ENCODE data around the gene LUC7L2.
"Not testable (repeated sequence)": the region's sequence is repeated elsewhere in the genome, so short reads cannot be mapped to it uniquely, and the experiment has no call there.

Gene LUC7L2, protein sequence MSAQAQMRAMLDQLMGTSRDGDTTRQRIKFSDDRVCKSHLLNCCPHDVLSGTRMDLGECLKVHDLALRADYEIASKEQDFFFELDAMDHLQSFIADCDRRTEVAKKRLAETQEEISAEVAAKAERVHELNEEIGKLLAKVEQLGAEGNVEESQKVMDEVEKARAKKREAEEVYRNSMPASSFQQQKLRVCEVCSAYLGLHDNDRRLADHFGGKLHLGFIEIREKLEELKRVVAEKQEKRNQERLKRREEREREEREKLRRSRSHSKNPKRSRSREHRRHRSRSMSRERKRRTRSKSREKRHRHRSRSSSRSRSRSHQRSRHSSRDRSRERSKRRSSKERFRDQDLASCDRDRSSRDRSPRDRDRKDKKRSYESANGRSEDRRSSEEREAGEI

DNA sequence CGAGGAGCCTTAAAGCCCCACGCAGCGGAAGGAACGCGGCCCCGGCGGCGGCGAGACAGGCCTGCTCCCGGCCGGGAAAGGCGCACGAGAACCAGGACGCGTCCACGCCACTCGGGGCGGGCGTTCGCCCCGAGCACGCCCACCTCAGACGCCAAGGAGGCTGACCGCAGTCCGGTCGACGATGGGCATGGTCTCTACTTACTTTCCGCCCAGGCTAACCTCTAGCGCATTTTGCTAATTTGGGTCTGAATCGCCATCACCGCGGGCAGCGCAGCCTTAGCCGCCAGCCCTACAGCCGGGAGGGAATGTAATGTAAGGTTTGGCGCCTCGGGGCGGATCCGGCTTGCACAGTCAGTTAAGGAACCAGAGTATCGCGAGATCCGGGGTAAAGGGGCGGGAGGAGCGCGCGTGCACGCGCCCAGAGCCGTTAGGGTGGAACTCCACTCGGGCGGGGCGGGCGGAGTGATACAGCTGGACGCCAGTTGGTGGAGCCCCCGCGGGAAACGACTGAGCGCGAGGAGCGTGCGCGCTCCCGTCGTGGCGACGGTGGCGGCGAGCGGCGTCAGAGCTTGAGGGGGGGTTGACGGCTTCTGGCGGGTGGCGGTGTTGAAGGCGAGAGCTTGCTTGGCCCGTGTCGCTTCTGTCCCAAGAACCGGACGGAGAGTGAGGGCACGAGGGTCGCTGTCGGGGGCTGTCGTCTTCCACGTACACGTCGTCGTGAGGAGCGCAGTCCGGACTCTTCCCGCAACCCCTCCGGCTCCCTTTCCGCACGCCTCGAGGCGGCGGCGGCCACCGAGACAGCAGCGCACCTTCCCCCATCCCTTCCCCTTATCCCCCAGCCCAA is at the start of gene LUC7L2:
TSS of gene LUC7L2 (plus strand) at position 529 of the 844 bp plus-strand sequence. CDS start 368 bp downstream, outside the sequence.
- peak; percentile 100 for DNase-seq (ENCODE audit: low read depth in 2 of 2)

DNA sequence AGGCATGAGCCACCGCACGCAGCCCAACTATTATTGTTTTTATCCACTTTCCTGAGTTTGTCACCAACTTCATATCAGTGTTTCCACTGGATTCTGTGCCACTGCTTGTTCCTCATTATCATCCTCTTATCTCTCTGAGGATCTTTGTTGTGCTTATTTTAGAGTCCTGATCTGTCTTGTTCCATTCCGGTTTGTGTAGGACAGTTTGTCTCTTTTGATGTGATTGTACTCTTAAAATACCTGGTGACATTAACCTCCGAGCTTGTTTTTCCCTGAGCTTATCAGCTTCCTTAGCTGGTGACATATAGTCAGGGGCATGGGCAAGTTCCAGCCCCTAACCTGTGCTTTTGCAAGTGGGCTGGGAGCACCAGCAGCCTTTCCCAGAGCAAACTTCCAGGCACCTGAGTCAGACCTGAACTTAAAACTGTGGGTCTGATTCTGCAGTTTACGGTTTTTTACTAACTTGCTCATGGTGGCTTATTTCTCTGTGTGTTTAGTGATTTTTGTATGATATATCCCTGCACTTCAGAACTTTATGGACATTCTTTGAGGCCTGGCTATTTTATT is 41.7 kb upstream of the LUC7L2 start:
- DNase-seq (ENCODE audit: low read depth in 2 of 2), result no peak

DNA sequence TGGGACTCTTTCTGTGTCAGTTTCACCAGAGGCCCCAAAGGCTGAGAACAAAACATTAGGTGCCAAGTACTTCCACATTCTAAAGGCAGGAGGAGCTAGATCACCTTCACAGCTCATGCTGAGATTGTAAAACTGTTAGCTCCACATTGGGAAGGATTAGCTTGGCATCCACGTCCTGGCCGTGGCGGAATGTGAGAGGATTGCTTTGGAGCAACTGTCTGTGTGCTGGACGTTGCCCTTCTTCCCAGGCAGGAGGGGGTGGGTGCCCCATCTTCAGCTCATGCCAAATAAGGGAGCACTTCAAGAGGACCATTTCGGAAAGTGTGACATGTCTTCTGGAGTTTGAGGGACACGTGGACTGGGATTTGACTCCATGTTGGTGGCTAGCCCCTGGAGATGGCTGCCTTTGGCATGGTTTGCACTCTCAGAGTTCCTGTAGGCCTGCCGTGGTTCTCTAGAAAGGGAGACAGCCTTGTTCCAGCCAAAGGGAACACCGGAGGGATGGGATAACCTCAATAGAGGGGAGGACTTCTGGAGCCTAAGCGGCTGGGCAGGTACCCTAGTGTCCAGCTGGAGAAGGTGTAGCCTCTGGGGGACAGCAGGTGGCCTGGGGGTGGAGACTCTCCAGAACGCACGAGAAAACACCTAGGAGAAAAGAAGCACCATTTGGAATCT is 38.5 kb upstream of the LUC7L2 start:
- DNase-seq (ENCODE audit: low read depth in 2 of 2), result no peak

DNA sequence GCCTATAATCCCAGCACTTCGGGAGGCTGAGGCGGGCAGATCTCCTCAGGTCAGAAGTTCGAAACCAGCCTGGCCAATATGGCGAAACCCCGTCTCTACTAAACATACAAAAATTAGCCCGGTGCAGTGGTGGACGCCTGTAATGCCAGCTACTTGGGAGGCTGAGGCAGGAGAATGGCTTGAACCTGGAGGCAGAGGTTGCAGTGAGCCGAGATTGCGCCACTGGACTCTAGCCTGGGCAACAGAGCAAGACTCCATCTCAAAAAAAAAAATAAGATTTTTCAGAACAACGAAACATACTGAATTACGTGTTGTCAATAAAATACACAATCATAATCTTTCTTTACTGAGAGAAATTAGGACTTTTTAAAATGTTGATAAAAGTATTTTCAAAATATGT is 35.0 kb upstream of the LUC7L2 start:
- DNase-seq (ENCODE audit: low read depth in 2 of 2), result not testable (repeated sequence)

DNA sequence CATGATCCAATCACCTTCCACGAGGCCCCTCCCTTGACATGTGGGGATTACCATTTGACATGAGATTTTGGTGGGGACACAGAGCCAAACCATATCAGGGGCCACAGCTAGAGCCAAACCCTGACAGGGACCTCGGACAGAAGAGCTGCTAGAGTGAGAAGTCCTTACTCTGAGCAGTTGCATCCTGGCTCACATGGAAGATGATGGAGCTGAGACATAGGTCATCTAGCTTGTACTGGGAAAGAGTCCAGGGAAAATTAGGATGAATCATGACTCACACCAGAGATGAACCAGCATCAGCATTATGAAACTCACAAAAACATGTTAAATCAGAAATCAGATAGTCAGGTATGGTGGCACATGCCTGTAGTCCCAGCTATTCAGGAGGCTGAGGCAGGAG is 31.3 kb upstream of the LUC7L2 start:
- no peak for DNase-seq (ENCODE audit: low read depth in 2 of 2)

DNA sequence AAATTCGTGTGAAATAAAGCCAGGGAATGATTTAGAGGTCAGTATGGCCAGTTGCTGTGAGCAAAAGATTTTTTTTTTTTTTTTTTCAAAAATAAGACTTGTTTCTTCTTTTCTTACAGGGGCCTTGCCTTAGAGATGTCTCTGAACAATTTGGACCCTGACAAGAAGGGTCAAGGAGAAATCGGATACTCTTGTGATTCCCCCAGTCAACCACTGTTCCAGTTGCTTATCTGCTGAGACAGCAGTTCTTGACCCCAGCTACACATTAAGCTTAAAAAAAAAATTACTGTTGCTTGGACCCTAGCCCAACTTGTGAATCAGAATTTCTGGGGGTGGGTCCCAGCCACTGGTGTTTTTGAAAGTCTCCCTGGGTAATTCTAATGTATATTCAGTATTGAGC is 30.6 kb upstream of the LUC7L2 start:
- DNase-seq (ENCODE audit: low read depth in 2 of 2), result no peak

DNA sequence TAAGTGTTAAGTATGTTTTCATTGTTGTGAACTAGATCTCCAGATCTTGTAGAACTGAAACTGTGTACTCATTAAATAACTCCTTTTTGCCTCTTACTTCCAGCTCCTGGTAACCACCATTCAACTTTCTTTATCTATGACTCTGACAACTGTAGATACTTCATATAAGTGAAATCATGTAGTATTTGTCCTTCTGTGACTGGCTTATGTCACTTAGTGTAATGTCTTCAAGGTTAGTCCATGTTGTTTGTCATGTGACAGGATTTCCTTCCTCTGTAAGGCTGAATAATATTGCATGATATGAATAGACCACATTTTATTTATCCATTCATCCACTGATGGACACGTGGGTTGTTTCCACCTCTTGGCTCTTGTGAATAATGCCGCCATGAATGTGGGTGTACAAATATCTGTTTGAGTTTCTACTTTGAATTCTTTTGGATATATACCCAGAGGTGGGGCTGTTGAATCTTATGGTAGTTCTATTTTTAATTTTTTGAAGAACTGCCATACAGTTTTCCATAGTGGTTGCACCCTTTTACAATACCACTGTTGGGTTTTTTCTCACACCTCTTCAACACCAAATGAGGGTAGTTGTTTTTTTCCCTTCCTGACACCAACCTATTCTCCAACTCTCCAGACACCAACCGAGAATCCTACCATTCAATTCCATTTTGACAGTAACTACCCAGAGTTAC is 29.2 kb upstream of the LUC7L2 start:
- no peak for DNase-seq (ENCODE audit: low read depth in 2 of 2)

DNA sequence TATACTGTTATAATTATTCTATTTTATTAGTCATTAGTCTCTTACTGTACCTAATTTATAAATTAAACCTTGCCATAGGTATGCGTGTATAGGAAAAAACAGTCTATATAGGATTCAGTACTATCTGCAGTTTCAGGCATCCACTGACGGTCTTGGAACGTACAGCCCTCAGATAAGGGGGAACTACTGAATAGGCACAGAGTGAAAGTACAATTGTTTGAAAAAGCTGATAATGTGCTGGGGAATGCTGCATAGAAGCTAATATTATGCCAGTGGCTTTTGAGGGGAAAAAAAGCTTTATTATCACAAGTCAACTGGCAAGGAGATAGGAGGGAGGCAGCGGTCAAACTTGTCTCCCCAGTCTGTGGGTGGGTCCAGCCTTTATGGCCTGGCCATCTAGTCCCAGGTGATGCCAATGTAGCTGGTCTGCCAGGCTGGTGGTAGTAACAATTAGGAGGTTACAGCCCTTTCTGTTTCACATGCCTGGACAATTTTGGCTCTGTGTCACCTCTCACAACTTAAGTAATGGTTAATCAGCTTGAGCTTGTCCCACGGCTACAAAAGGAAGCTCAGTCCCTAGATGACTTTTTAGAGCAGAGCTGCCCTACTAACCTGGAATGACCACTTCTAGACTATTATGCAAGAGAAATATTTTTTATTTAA is 26.9 kb upstream of the LUC7L2 start:
- DNase-seq (ENCODE audit: low read depth in 2 of 2), result no peak

DNA sequence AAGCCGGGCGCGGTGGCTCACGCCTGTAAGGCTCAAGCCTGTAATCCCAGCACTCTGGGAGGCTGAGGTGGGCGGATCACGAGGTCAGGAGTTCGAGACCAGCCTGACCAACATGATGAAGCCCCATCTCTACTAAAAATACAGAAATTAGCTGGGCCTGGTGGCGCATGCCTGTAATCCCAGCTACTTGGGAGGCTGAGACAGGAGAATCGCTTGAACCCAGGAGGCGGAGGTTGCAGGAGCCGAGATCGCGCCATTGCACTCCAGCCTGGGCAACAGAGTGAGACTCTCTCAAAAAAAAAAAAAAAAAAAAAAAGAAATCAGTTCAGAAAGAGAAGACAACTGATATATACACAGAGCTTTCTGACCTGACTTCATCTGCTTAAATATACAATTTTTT is 26.3 kb upstream of the LUC7L2 start:
- not testable (repeated sequence) for DNase-seq (ENCODE audit: low read depth in 2 of 2)

DNA sequence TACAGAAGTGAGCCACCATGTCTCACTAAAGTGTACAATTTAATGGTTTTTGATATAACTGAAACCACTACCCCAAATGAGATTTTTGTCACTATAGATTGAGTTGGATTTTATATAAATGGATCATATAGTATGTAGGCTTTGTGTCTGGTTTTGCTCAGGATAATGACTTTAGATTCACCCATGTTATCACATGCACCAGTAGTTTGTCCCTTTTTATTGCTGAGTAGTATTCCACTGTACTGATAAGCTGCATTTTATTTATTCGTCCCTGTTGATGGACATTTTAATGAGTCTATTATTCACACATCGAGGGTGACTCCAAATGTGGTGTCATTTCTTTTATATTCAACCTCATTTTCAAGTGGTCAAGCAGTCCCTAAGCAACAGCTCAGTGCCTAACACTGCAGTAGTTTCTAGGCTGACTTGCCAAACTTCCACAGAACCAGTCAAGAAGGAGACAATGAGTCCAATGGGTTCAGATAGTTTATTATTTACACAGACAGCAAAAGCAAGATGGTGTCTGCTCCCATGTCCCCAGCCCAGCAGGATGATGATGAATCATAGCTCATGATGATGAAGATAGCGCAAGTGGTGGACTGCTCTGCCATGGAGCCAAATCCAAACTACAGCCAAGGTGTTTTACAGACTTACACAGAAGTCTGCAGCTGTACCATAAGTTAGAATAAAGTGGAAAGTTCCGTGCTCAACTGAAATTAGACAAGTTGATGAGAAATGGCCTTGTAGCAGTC is 25.1 kb upstream of the LUC7L2 start:
- DNase-seq (ENCODE audit: low read depth in 2 of 2), result no peak

DNA sequence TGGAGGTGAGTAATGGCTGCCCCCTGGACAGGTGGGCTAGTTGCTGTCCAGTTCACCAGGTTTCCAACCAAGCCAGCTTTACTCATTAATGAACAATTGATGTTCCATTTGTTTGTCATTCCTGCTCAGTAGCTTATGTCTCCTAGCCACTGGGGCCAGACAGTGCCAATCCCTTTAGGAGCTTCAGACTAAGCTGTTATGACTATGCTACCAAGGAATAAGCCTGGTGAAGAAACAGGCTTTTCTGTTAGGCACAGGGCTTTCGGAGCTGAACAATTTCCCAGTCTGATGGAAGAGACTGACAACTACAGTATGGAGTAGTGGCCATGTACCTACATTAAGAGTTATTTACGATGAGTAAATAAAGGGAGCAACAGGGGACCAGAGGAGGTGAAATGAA is 20.7 kb upstream of the LUC7L2 start:
- no peak for DNase-seq (ENCODE audit: low read depth in 2 of 2)

DNA sequence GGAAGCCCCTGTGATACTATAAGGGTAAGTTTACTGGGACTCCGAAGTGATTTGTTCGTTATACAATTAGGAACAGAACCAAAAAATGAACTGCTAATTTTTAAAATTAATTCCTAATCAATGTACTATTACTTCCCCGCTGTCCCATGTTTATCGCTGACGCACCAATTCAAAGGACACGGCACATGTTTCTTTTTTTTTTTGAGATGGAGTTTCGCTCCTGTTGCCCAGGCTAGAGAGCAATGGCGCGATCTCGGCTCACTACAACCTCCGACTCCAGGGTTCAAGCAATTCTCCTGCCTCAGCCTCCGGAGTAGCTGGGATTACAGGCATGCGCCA is 20.0 kb upstream of the LUC7L2 start:
- no peak for DNase-seq (ENCODE audit: low read depth in 2 of 2)

DNA sequence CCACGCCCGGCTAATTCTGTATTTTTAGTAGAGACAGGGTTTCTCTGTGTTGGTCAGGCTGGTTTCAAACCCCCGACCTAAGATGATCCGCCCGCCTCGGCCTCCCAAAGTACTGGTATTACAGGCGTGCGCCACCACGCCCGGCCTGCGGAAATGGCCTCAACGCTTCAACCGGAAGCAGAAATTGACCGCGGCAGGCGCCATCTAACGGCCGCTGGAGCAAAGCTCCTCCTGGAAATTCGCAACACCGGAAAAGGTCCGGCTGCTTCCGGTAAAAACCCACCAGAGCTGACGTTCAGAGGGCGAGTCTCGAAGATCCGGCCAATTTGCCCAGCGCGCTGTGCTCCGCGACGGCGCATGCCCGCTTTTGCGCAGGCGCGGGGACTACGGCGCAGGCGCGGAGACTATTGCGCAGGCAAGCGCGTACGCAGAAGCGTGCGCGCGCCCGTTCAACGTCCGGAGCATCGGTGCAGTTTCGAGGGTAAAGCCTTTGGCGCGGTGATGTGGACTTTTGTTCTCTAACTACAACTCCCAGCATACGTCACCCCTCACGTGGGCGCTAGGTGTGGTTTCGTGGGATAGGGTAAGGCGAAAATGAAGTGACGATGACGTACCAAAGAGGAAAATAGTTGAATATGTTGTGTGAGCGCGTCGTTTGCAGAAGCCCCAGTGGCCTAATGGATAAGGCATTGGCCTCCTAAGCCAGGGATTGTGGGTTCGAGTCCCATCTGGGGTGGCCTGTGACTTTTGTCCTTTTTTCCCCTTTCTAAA is 19.5 kb upstream of the LUC7L2 start:
- DNase-seq (ENCODE audit: low read depth in 2 of 2), result peak; percentile 95 to 99

DNA sequence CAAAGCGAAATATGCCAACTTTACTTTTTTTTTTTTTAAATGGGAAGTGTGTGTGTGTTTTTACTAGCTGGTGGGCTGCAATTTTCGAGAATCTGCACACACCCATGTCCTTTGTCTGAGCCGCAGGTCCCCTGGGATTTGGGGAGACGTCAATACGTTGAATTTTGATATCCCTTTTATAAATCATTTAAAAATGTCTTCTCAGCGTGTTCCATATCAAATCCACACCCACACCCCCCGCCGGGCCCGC is 19.0 kb upstream of the LUC7L2 start:
- no peak for DNase-seq (ENCODE audit: low read depth in 2 of 2)

DNA sequence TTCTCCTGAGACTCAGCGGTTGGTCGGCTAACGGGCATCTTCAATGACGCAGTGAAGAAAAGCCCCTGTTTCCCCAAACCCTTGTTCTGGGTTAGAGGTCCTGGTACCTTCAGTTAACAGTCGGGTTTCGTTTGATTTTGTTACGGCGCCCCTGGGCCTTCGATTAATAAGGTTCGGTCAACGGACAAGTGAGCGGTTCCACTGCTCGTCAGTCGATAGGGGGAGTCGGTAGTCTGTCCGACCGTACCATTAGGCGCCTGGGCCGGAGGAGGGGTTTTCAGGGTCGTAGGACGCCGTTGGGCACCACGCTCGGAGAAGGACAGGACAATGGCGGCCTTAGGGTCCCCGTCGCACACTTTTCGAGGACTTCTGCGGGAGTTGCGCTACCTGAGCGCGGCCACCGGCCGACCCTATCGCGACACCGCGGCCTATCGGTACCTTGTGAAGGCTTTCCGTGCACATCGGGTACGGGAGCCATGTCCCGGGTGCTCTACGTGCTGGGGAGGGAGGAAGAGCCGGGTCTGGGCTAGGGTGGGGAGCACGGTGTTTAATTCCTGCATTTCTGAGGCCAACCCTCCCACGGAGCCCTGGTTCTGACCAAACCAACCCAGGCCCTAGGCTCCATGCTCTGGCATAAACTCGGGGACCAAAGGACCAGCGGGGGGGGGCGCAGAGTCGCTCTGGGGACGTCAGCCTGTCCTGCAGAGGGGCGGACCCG is 18.5 kb upstream of the LUC7L2 start, which contains the start of gene FMC1:
TSS of gene FMC1 (plus strand) at position 280 of the 718 bp plus-strand sequence. CDS start at position 328, 48 bp downstream.
- DNase-seq (ENCODE audit: low read depth in 2 of 2), result peak; percentile 66 to 70

DNA sequence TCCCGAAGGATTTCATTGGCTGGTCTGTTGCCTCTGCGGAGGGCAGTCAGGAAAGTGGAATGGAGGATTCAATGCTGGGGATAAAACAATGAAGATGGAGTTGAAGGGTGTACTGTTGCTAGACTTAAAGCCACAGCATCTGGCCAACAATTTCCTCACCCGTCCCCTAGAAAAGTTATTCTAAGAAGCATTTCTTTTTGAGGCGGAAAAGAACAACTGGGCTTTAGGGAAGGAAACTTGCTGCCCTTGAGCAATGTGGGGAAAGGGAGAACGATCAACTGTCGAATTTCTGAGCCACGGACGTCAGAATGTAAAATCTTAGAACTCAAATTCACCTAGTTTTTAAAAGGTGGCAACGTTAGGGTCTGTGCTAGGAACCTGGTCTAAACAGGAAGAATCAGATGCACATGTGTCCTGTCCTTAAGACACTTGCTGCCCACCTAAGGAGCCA is 17.9 kb upstream of the LUC7L2 start:
- DNase-seq (ENCODE audit: low read depth in 2 of 2), result no peak

DNA sequence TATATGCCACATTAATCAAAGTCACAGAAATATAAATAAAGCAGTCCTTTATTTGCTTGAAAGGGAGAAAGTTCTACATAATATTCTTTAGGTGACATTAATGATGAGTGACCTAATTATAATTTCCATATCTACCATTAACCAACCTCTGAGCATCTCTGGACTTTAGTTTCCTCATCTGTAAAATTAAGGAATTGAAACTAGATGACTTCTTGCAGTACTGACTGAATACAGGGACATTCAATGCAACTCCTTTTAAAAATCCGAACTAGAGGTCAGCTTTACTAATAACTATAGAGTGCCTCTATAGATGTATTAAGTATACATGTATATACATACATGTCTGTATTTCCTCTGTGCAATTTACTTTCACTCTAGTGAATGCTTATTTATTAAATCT is 14.7 kb upstream of the LUC7L2 start:
- no peak for DNase-seq (ENCODE audit: low read depth in 2 of 2)

DNA sequence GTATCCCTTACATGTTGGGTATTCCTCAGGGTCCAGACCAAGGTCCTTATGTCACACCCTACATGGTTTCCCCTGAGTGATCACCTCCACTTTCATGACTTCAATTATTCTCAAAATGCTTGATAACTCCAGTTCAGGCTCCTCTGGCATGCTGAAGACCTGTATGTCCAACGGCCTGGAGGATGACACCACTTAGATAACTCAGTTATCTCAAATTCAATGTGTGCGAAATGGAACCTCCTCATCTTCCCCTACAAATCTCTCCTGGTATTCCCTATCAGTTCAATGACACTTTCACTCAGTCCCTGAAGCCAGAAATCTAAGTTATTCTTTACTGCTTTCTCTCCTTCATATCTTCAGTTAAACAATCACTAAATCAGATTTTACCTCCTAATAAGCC is 8.7 kb upstream of the LUC7L2 start:
- DNase-seq (ENCODE audit: low read depth in 2 of 2), result no peak

DNA sequence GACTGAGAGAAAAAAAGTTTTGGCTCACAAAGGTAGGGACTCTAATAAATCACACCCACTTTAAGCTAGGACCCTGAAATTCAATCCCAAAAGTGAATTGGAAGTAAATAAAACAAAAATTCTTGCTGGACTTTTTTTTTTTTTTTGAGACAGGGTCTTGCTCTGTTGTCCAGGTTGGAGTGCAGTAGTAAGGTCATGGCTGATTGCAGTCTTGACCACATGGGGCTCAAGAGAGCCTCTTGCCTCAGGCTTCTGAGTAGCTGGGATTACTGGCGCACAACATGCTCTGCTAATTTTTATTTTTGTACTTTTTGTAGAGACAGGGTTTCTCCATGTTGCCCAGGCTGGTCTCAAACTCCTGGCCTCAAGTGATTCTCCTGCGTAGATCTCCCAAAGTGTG is 5.0 kb upstream of the LUC7L2 start:
- DNase-seq (ENCODE audit: low read depth in 2 of 2), result no peak
